Measurements from ENCODE around the gene NETO1.

The NETO1 gene

GRCh38 chr18:72738136-72738535 is 129.7 kb downstream of the NETO1 start:
- H3K36me3 Mint-ChIP-seq (ENCODE audit: low read depth), result no peaks in the 10 kb centered on the region
- H3K4me3 Mint-ChIP-seq, result no peak overlapping the region
- H3K27ac Mint-ChIP-seq, result no peak overlapping the region
- intact Hi-C loops (cut with micrococcal nuclease), result no loop called here
- no peaks in the 10 kb centered on the region for H3K4me1 Mint-ChIP-seq (ENCODE audit: low read depth)
- H3K9me3 Mint-ChIP-seq, result no peaks in the 10 kb centered on the region
- no peaks in the 10 kb centered on the region for H3K27me3 Mint-ChIP-seq

DNA sequence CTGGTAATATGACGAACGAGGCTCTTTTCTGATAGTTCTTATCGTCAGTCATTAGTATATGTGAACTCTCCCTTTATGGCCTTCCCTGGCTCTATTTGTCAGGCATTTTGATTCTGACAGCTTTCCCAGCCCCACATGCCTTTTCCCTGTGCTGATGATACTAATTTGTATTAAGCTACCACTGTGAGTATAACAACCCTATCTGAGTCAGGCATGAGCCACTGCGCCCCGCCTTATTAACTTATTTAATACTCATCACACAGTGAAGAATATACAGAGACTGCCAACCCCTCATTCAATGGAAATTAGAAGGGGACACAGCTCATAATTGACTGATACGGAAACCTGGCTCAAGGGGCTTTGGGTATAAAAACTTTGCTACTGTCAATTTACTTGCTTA is 140.0 kb downstream of the NETO1 start:
- Mint-ChIP-seq H3K27ac (no peak overlapping the region), H3K27me3 (no peaks in the 10 kb centered on the region), H3K4me3 (no peak overlapping the region), H3K9me3 (no peaks in the 10 kb centered on the region), H3K36me3 (ENCODE audit: low read depth) (no peaks in the 10 kb centered on the region), H3K4me1 (ENCODE audit: low read depth) (no peaks in the 10 kb centered on the region)
- intact Hi-C loops (cut with micrococcal nuclease), result no loop called here

DNA sequence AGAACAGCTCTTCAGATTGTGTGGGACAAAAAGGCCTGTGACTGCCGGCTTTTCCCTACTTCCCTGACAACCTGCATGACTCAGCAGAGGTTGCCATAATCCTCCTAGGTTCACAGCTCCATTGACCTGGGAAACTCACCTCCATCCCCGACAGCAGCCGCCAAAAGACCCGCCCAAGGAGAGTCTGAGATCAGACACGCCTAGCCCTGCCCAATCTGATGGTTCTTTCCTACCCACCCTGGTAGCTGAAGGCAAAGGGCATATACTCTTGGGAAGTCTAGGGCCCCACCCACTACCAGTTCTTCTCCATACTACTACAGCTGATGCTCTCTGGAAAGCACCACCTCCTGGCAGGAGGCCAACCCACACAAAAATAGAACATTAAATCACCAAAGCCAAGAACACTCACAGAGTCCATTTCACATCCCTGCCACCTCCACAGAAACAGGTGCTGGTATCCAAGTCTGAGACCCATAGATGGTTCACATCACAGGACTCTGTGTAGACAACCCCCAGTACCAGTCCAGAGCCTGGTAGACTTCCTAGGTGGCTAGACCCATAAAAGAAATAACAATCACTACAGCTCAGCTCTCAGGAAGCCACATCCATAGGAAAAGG is 140.6 kb downstream of the NETO1 start:
- Mint-ChIP-seq H3K4me3 (no peak overlapping the region), H3K9me3 (no peaks in the 10 kb centered on the region), H3K27me3 (no peaks in the 10 kb centered on the region), H3K4me1 (ENCODE audit: low read depth) (no peaks in the 10 kb centered on the region), H3K27ac (no peak overlapping the region), H3K36me3 (ENCODE audit: low read depth) (no peaks in the 10 kb centered on the region)
- intact Hi-C loops (cut with micrococcal nuclease), result no loop called here

- Mint-ChIP-seq H3K36me3 (ENCODE audit: low read depth) (no peaks in the 10 kb centered on the region), H3K9me3 (no peaks in the 10 kb centered on the region), H3K4me3 (no peak overlapping the region), H3K4me1 (ENCODE audit: low read depth) (no peaks in the 10 kb centered on the region), H3K27ac (no peak overlapping the region), H3K27me3 (no peaks in the 10 kb centered on the region)
- intact Hi-C loops (cut with micrococcal nuclease), result no loop called here
Observed at GRCh38 chr18:72726201-72726600, 141.6 kb downstream of the NETO1 start.

GRCh38 chr18:72721330-72721729 is 146.5 kb downstream of the NETO1 start:
- intact Hi-C loops (cut with micrococcal nuclease), result no loop called here
- Mint-ChIP-seq H3K27me3 (no peaks in the 10 kb centered on the region), H3K27ac (no peak overlapping the region), H3K4me3 (no peak overlapping the region), H3K4me1 (ENCODE audit: low read depth) (no peaks in the 10 kb centered on the region), H3K36me3 (ENCODE audit: low read depth) (no peaks in the 10 kb centered on the region), H3K9me3 (no peaks in the 10 kb centered on the region)

DNA sequence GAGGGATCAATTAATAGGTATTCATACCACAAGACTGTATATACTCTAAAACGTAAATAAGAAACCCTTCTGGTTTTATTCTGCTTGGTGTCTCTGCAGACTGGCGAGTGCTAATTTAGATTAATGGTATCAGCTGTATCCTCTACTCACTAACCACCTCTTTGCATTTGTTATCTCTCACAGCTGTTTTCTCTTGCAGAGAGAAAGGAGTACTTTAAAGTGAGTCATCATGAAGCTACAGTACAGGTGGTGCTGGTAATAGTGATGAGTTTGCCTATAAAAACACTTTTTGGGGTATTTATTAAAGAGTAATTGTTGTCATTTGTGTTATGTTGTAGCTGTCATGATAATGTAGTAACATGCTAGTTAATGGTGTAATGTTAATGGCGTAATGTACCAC is 147.7 kb downstream of the NETO1 start:
- H3K27ac Mint-ChIP-seq, result no peak overlapping the region
- no peaks in the 10 kb centered on the region for H3K27me3 Mint-ChIP-seq
- no peaks in the 10 kb centered on the region for H3K9me3 Mint-ChIP-seq
- intact Hi-C loops (cut with micrococcal nuclease), result no loop called here
- no peaks in the 10 kb centered on the region for H3K4me1 Mint-ChIP-seq (ENCODE audit: low read depth)
- H3K36me3 Mint-ChIP-seq (ENCODE audit: low read depth), result no peaks in the 10 kb centered on the region
- no peak overlapping the region for H3K4me3 Mint-ChIP-seq

GRCh38 chr18:72704202-72704601 is 163.6 kb downstream of the NETO1 start:
- no peaks in the 10 kb centered on the region for H3K9me3 Mint-ChIP-seq
- no peaks in the 10 kb centered on the region for H3K36me3 Mint-ChIP-seq (ENCODE audit: low read depth)
- no peak overlapping the region for H3K4me3 Mint-ChIP-seq
- no peaks in the 10 kb centered on the region for H3K4me1 Mint-ChIP-seq (ENCODE audit: low read depth)
- no peak overlapping the region for H3K27ac Mint-ChIP-seq
- H3K27me3 Mint-ChIP-seq, result no peaks in the 10 kb centered on the region
- intact Hi-C loops (cut with micrococcal nuclease), result no loop called here

DNA sequence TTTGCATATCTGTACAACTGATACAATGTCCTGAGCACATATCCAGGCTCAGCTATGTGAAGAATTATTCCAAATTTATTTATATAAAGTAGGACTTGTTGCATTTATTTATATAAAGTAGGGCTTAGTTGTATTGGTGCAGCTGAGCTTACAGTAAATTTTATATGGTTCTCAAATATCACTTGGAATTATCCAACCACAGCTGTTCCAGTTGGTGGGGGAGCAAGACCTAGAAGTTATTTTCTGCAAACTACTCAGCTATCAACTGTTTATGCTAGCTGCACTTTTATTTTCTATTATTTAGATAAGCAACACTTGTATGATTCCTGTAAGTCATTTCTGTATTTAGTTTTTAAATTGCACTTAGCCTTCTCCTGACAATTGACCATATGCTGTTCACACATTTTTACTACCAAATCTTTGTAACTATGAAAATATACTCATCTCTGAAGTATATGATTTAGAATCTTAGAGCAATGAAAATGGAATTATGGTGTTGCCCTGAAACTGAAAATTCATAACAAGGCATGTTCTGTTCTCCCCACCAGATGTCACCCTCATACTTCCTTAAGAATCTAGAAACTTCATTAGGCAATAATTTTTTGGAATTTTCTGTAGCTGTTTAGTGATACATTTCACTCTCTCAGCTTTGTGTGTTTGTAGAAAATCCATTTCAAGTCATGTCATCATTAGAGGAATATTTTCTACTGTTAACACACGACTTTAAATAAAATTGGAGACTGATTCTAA is 166.7 kb downstream of the NETO1 start:
- H3K27me3 Mint-ChIP-seq, result no peaks in the 10 kb centered on the region

GRCh38 chr18:72697706-72698105 is 170.1 kb downstream of the NETO1 start:
- Mint-ChIP-seq H3K9me3 (no peaks in the 10 kb centered on the region), H3K27me3 (no peaks in the 10 kb centered on the region), H3K36me3 (ENCODE audit: low read depth) (no peaks in the 10 kb centered on the region), H3K4me3 (no peak overlapping the region), H3K4me1 (ENCODE audit: low read depth) (no peaks in the 10 kb centered on the region), H3K27ac (no peak overlapping the region)
- intact Hi-C loops (cut with micrococcal nuclease), result no loop called here

More for the DNA sequence above, 166.7 kb downstream of the NETO1 start:
- Mint-ChIP-seq H3K36me3 (ENCODE audit: low read depth) (no peaks in the 10 kb centered on the region), H3K27ac (no peak overlapping the region), H3K9me3 (no peaks in the 10 kb centered on the region), H3K4me1 (ENCODE audit: low read depth) (no peaks in the 10 kb centered on the region), H3K4me3 (no peak overlapping the region)
- intact Hi-C loops (cut with micrococcal nuclease), result no loop called here

GRCh38 chr18:72692595-72692994 is 175.2 kb downstream of the NETO1 start:
- intact Hi-C loops (cut with micrococcal nuclease), result no loop called here
- no peaks in the 10 kb centered on the region for H3K9me3 Mint-ChIP-seq
- no peaks in the 10 kb centered on the region for H3K4me1 Mint-ChIP-seq (ENCODE audit: low read depth)
- no peaks in the 10 kb centered on the region for H3K27me3 Mint-ChIP-seq
- H3K27ac Mint-ChIP-seq, result no peak overlapping the region
- no peak overlapping the region for H3K4me3 Mint-ChIP-seq
- no peaks in the 10 kb centered on the region for H3K36me3 Mint-ChIP-seq (ENCODE audit: low read depth)

Data from dendritic cell treated with granulocyte-macrophage colony-stimulating factor and Interleukin-4, amounts not matched to agents 40 ng/mL and 50 ng/mL, for 4 days (primary cell).